Liver (tissue), 9 donors: ENCODE data around the gene TIAM2. TPM values are rescaled to one million over a fixed set of nuclear protein-coding genes. Genes with fewer than 3 reads are reported as not detected.

Experiments used
- DNase-seq: peaks from one replicate; pipeline ENCODE4 v3.0.0-alpha.2; 2017; ENCODE audit warnings: low spot score
- H3K27ac ChIP-seq, 2 donors: one replicate each; pipeline ENCODE4 v1.7.0; 2013; ENCODE audit warnings: inconsistent platforms in 2 of 2, low read length in 2 of 2, control low read depth in 1 of 2, low read depth in 1 of 2, mild to moderate bottlenecking in 1 of 2
- H3K27me3 ChIP-seq, 4 donors: one replicate each; pipeline versions ENCODE4 v1.6.1 to v1.7.0; 2013; ENCODE audit warnings: low read length in 3 of 4, inconsistent platforms in 1 of 4, mild to moderate bottlenecking in 1 of 4, moderate library complexity in 1 of 4; ENCODE audit not compliant: control insufficient read depth in 4 of 4, insufficient read depth in 4 of 4
- H3K36me3 ChIP-seq, 4 donors: one replicate each; pipeline versions ENCODE4 v1.6.1 to v1.7.0; 2013; ENCODE audit warnings: low read length in 3 of 4, mild to moderate bottlenecking in 3 of 4, low read depth in 1 of 4, moderate library complexity in 1 of 4; ENCODE audit not compliant: control insufficient read depth in 4 of 4, insufficient read depth in 3 of 4
- H3K4me1 ChIP-seq, 4 donors: one replicate each; pipeline versions ENCODE4 v1.6.1 to v1.7.0; 2013; ENCODE audit warnings: low read length in 3 of 4, mild to moderate bottlenecking in 3 of 4, moderate library complexity in 1 of 4; ENCODE audit not compliant: control insufficient read depth in 4 of 4, insufficient read depth in 4 of 4
- H3K4me3 ChIP-seq, 3 donors: one replicate each; pipeline versions ENCODE4 v1.6.1 to v1.7.0; 2013; ENCODE audit warnings: low read length in 3 of 3, control low read depth in 1 of 3, low read depth in 1 of 3, mild to moderate bottlenecking in 1 of 3
- H3K9ac ChIP-seq, 2 donors: one replicate each; pipeline ENCODE4 v1.7.0; 2013; ENCODE audit warnings: low read length in 2 of 2, mild to moderate bottlenecking in 2 of 2, moderate library complexity in 2 of 2, control low read depth in 1 of 2, low read depth in 1 of 2
- H3K9me3 ChIP-seq, 4 donors: one replicate each; pipeline versions ENCODE4 v1.6.1 to v1.7.0; 2013; ENCODE audit warnings: low read length in 3 of 4; ENCODE audit not compliant: control insufficient read depth in 4 of 4
- CTCF ChIP-seq: fragments of 150-350 bp; IDR thresholded peaks from 2 replicates; pipeline ENCODE4 v1.5.1; 2017; ENCODE audit warnings: improper control_type of control experiment, low read depth, low read length; ENCODE audit not compliant: missing input control
- EGR1 ChIP-seq, 2 donors: IDR thresholded peaks; 2 replicates each; pipeline ENCODE4 v1.6.1; 2016 to 2018; ENCODE audit warnings: antibody characterized with exemption in 2 of 2, low read depth in 2 of 2
- FOXA1 ChIP-seq: IDR thresholded peaks from 2 replicates; pipeline ENCODE4 v1.6.1; 2016; ENCODE audit warnings: antibody characterized with exemption
- FOXA2 ChIP-seq: IDR thresholded peaks from 2 replicates; pipeline ENCODE4 v1.6.1; 2016; ENCODE audit warnings: antibody characterized with exemption
- GABPA ChIP-seq, 2 donors: IDR thresholded peaks in 1 of 2; conservative IDR thresholded peaks in 1 of 2; 2 replicates each; pipeline ENCODE4 v1.6.1; 2016; ENCODE audit warnings: antibody characterized with exemption in 2 of 2, mild to moderate bottlenecking in 1 of 2, moderate library complexity in 1 of 2
- HNF4A ChIP-seq, 2 donors: conservative IDR thresholded peaks; 2 replicates each; pipeline ENCODE4 v1.6.1; 2016; ENCODE audit warnings: antibody characterized with exemption in 2 of 2, mild to moderate bottlenecking in 2 of 2
- JUND ChIP-seq, 2 donors: IDR thresholded peaks; 2 replicates each; pipeline ENCODE4 v1.6.1; 2016; ENCODE audit warnings: antibody characterized with exemption in 2 of 2
- MAX ChIP-seq: IDR thresholded peaks from 2 replicates; pipeline ENCODE4 v1.6.1; 2016; ENCODE audit warnings: antibody characterized with exemption
- NR2F2 ChIP-seq: IDR thresholded peaks from 2 replicates; pipeline ENCODE4 v1.6.1; 2016; ENCODE audit warnings: antibody characterized with exemption
- RAD21 ChIP-seq, 2 donors: IDR thresholded peaks; 2 replicates each; pipeline ENCODE4 v1.6.1; 2016; ENCODE audit warnings: antibody characterized with exemption in 2 of 2, mild to moderate bottlenecking in 2 of 2
- RXRA ChIP-seq, 2 donors: IDR thresholded peaks; 2 replicates each; pipeline ENCODE4 v1.6.1; 2017 to 2018; ENCODE audit warnings: antibody characterized with exemption in 2 of 2, mild to moderate bottlenecking in 1 of 2
- SP1 ChIP-seq: IDR thresholded peaks from 2 replicates; pipeline ENCODE4 v1.6.1; 2018; ENCODE audit warnings: antibody characterized with exemption, mild to moderate bottlenecking
- TAF1 ChIP-seq: conservative IDR thresholded peaks from 2 replicates; pipeline ENCODE4 v1.6.1; 2016; ENCODE audit warnings: antibody characterized with exemption, mild to moderate bottlenecking
- YY1 ChIP-seq: IDR thresholded peaks from 2 replicates; pipeline ENCODE4 v1.6.1; 2016; ENCODE audit warnings: antibody characterized with exemption, mild to moderate bottlenecking
- WGBS: extraction: QIAGEN DNeasy Blood & Tissue Kit; methylation state at CpG from one replicate; pipeline ENCODE4 v1.1.7; 2013; 5-methylcytosine and 5-hydroxymethylcytosine counted together
- polyA plus RNA-seq, 2 donors: library from polyadenylated mRNA; stranded (reverse) in 1 of 2; unstranded in 1 of 2; fragments of 200-250 nt in 1 of 2; fragments of >200 nt in 1 of 2; fragmentation: Nextera tagmentation in 1 of 2; extraction: Ambion mirVana in 1 of 2; gene quantifications; one replicate each; pipeline versions ENCODE4 v1.2.1 to v1.2.3, GENCODE V29; 2013 to 2015
- total RNA-seq, 2 donors: library from RNA; depleted of rRNA; stranded (reverse); fragments of >200 nt; gene quantifications; one replicate each; pipeline ENCODE4 v1.2.3, GENCODE V29; 2014
- TF ChIP-seq, protein P1 (sequence below): IDR thresholded peaks from 2 replicates; pipeline ENCODE4 v1.6.1; 2016; ENCODE audit warnings: antibody characterized with exemption
- TF ChIP-seq, protein P2 (sequence below): IDR thresholded peaks from 2 replicates; pipeline ENCODE4 v1.6.1; 2016; ENCODE audit warnings: antibody characterized with exemption
- donor health status: healthy.
- donor health status: healthy.
- donor health status: healthy.
- donor health status: healthy.
- donor health status: healthy.

Gene TIAM2
- total and polyA plus RNA-seq, 4 donors = 0.62 to 3.7 (median 2.4) TPM

DNA sequence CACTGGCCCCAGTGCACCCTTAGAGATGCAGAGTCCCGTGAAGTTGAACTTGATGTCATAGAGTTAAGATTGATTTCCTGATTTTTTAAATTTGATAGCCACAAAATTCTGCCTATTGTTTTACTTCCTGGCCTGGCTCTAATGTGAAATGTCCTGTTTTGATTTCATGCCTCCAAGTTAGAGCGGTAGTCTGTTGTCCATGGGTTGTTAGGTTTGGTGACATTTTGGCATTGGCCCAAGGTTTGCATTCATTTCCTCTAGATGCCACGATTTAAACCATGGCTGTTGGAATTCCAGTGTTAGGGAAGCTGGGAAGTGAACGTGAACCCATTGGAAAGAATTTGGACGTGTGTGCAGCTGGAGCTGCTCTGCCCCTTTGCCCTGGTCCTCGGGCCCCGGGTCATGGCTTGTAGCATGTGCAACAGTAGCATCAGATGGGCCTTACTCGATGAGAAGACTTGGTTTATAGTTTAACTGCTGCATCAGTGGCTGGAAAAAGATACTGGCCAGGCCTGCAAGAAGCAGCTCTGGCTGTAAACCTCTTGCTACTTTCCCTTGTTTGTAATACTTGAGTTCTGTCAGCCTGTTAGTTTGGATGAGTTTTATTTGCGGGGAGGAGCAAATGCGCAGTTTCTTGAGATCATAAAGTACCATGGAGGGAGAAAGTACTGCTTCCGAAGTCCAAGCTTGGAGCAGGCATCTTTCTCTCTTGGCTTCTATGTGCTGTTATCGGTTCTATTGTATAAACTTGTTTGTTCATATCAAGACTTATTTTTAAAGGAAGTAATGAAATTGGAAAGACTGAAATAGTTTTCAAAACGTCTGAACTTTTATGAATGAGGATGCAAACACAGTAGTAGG is 147.3 kb downstream of the TIAM2 start:
- H3K4me1 ChIP-seq = peaks cover 0 to 6% (median 1%) of the 10 kb centered on the region in 4 donors
- WGBS = 71% methylated on average over 13 of the region's 13 CpGs
- no peak for DNase-seq
- no peak for TF ChIP-seq JUND (IDR thresholded peaks at IDR 0.05)
- TF ChIP-seq TAF1 = no peak
- no peak for TF ChIP-seq RAD21 (IDR thresholded peaks at IDR 0.05)
- TF ChIP-seq MAX = no peak
- no peak for TF ChIP-seq FOXA2
- no peak for TF ChIP-seq SP1
- no peak for TF ChIP-seq RXRA (IDR thresholded peaks at IDR 0.05)
- TF ChIP-seq FOXA1 = no peak
- no peak for TF ChIP-seq HNF4A (conservative IDR thresholded peaks at IDR 0.05)
- no peak for TF ChIP-seq CTCF
- TF ChIP-seq, protein P1, sequence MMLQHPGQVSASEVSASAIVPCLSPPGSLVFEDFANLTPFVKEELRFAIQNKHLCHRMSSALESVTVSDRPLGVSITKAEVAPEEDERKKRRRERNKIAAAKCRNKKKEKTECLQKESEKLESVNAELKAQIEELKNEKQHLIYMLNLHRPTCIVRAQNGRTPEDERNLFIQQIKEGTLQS = no peak
- TF ChIP-seq NR2F2 = no peak
- no peak for TF ChIP-seq GABPA (IDR thresholded peaks at IDR 0.05 in 1 of 2, conservative IDR thresholded peaks at IDR 0.05 in 1 of 2)
- no peaks in the 10 kb centered on the region for H3K36me3 ChIP-seq
- no peaks in the 10 kb centered on the region for H3K9me3 ChIP-seq
- peak overlapping the region in 1 of 2 donors; percentile 21 for H3K9ac ChIP-seq
- peak overlapping the region in 1 of 2 donors; percentile 15 for H3K27ac ChIP-seq
- H3K4me3 ChIP-seq = no peak overlapping the region
- no peaks in the 10 kb centered on the region for H3K27me3 ChIP-seq

GRCh38 chr6:155143029-155143577 is 148.0 kb downstream of the TIAM2 start:
- H3K4me3 ChIP-seq = no peak overlapping the region
- peak overlapping the region in 1 of 2 donors; percentile 15 for H3K27ac ChIP-seq
- no peaks in the 10 kb centered on the region for H3K9me3 ChIP-seq
- H3K27me3 ChIP-seq = no peaks in the 10 kb centered on the region
- no peak for DNase-seq
- H3K9ac ChIP-seq = peak overlapping the region in 1 of 2 donors; percentile 21
- WGBS = 46% methylated on average over 4 of the region's 4 CpGs
- H3K4me1 ChIP-seq = peaks cover 0 to 6% (median 1%) of the 10 kb centered on the region in 4 donors
- TF ChIP-seq, protein P1 = no peak
- TF ChIP-seq CTCF = no peak
- TF ChIP-seq EGR1 (IDR thresholded peaks at IDR 0.05; ENCODE audit: low read depth in 2 of 2) = no peak
- no peak for TF ChIP-seq YY1
- TF ChIP-seq, protein P2, sequence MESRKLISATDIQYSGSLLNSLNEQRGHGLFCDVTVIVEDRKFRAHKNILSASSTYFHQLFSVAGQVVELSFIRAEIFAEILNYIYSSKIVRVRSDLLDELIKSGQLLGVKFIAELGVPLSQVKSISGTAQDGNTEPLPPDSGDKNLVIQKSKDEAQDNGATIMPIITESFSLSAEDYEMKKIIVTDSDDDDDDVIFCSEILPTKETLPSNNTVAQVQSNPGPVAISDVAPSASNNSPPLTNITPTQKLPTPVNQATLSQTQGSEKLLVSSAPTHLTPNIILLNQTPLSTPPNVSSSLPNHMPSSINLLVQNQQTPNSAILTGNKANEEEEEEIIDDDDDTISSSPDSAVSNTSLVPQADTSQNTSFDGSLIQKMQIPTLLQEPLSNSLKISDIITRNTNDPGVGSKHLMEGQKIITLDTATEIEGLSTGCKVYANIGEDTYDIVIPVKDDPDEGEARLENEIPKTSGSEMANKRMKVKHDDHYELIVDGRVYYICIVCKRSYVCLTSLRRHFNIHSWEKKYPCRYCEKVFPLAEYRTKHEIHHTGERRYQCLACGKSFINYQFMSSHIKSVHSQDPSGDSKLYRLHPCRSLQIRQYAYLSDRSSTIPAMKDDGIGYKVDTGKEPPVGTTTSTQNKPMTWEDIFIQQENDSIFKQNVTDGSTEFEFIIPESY = no peak
- no peak for TF ChIP-seq JUND (IDR thresholded peaks at IDR 0.05)
- no peak for TF ChIP-seq RXRA (IDR thresholded peaks at IDR 0.05)
- no peak for TF ChIP-seq GABPA (IDR thresholded peaks at IDR 0.05 in 1 of 2, conservative IDR thresholded peaks at IDR 0.05 in 1 of 2)
- no peak for TF ChIP-seq NR2F2
- TF ChIP-seq SP1 = no peak
- H3K36me3 ChIP-seq = no peaks in the 10 kb centered on the region
